Breast epithelium (tissue), 3 donors: ENCODE results near the gene MINAR1.

Experiments used
- POLR2A ChIP-seq: fragments of 450-650 bp; IDR thresholded peaks from one replicate; pipeline ENCODE4 v1.6.1; 2016; ENCODE audit warnings: antibody characterized with exemption, mild to moderate bottlenecking, moderate library complexity
- TF ChIP-seq, protein P1 (sequence below), 3 donors: fragments of 450-650 bp; IDR thresholded peaks; one replicate each; pipeline ENCODE4 v1.5.1; 2016 to 2017; ENCODE audit warnings: antibody characterized with exemption in 3 of 3, mild to moderate bottlenecking in 3 of 3, moderate library complexity in 3 of 3

- no peak for TF ChIP-seq POLR2A
- TF ChIP-seq, protein P1, sequence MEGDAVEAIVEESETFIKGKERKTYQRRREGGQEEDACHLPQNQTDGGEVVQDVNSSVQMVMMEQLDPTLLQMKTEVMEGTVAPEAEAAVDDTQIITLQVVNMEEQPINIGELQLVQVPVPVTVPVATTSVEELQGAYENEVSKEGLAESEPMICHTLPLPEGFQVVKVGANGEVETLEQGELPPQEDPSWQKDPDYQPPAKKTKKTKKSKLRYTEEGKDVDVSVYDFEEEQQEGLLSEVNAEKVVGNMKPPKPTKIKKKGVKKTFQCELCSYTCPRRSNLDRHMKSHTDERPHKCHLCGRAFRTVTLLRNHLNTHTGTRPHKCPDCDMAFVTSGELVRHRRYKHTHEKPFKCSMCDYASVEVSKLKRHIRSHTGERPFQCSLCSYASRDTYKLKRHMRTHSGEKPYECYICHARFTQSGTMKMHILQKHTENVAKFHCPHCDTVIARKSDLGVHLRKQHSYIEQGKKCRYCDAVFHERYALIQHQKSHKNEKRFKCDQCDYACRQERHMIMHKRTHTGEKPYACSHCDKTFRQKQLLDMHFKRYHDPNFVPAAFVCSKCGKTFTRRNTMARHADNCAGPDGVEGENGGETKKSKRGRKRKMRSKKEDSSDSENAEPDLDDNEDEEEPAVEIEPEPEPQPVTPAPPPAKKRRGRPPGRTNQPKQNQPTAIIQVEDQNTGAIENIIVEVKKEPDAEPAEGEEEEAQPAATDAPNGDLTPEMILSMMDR (IDR thresholded peaks at IDR 0.05), result no peak
Observed at GRCh38 chr15:79467865-79468586, 35.9 kb downstream of the MINAR1 start.
